HK-2 (cell line): ENCODE data around the gene GPR42.
"Not testable (repeated sequence)": the region's sequence is repeated elsewhere in the genome, so short reads cannot be mapped to it uniquely, and the experiment has no call there.

Experiments used
- DNase-seq: peaks from one replicate; pipeline ENCODE4 v3.0.0-alpha.2; 2018; ENCODE audit not compliant: unreplicated experiment

GPR42 gene

GRCh38 chr19:35396240-35396885 is 25.5 kb downstream of the GPR42 start:
- no peak for DNase-seq

GRCh38 chr19:35397064-35397463 is 26.2 kb downstream of the GPR42 start:
- no peak for DNase-seq

GRCh38 chr19:35398570-35398969 is 27.7 kb downstream of the GPR42 start:
- DNase-seq = no peak

GRCh38 chr19:35399231-35399630 is 28.4 kb downstream of the GPR42 start:
- no peak for DNase-seq

- DNase-seq = no peak
These were observed 29.3 kb downstream of the GPR42 start for GRCh38 chr19:35399948-35400772.

GRCh38 chr19:35400773-35401100 is 29.9 kb downstream of the GPR42 start:
- no peak for DNase-seq

- DNase-seq = not testable (repeated sequence)
These were observed 30.5 kb downstream of the GPR42 start for GRCh38 chr19:35401416-35401815.

DNA sequence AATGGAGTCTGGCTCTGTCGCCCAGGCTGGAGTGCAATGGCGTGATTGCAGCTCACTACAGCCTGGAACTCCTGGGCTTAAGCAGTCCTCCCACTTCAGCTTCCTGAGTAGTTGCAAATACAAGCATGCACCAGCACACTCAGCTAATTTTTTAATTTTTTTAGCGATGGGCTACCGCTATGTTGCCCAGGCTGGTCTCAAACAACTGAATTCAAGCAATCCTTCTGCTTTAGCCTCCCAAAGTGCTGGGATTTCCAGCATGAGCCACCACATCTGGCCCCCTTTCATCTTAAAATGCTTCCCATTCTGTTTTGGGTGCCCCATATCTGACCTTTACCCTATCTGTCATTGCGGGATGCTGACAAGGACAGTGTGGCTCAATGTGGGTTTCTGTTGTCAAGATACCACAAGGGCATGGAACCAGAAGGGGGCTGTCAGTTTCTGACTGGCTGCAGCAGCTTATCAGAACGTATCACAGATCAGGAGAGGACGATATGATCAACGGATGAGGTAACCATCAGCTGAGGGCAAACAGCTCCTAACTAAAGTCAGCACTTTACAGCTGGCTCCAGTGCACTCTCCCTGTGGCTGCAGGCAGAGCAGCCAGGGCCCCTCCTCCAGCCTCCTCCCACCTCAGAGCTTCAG is 32.4 kb downstream of the GPR42 start:
- DNase-seq = no peak

DNA sequence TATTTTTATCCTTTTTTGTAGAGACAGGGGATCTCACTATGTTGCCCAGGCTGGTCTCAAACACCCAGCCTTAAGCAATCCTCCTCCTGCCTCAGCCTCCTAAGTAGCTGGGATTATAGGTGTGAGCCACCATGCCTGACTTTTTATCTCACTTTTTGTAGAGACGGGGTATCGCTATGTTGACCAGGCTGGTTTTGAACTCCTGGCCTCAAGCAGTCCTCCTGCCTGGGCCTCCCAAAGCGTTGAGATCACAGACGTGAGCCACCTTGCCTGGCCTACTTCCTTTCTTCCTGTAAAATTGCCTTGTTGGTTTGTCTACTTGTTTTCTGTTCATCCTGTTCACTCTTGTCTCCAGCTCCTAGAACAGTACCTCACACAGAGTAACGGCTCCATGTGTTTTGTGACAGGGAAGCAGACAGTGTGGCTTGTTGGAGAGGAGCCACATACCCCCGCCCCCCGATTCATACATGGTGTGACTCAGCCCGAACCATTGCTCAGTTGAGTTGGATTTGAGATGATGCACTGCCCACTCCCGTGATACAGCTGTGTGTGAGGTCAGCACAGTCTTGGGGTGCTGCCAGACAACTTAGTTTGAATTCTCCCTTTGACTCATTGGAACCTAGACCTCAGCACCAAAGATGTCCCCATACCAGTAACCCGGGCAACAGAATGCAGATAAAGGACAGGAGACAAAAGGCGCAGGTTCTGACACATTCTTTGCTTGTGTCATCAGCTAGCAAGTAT is 34.2 kb downstream of the GPR42 start:
- peak; percentile 65 for DNase-seq

DNA sequence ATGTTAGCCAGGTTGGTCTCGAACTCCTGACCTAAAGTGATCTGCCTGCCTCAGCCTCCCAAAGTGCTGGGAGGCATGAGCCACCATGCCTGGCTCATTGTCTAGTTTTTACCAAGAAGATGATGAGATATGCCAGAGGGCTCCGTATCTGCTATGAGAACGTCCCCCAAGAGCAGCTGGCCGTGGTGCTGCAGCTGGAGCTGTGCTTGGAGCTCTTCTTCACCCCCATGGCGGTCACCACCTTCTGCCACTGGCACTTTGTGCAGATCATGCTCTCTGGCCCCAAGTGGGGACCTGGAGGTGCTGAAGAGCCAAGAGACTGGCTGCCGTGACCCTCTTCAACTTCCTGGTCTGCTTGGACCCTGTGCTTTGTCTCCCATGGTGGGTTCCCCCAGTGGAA is 36.8 kb downstream of the GPR42 start:
- DNase-seq = no peak

GRCh38 chr19:35408284-35409171 is 37.7 kb downstream of the GPR42 start:
- no peak for DNase-seq

- no peak for DNase-seq
These were observed 38.3 kb downstream of the GPR42 start for GRCh38 chr19:35409191-35409590.

DNA sequence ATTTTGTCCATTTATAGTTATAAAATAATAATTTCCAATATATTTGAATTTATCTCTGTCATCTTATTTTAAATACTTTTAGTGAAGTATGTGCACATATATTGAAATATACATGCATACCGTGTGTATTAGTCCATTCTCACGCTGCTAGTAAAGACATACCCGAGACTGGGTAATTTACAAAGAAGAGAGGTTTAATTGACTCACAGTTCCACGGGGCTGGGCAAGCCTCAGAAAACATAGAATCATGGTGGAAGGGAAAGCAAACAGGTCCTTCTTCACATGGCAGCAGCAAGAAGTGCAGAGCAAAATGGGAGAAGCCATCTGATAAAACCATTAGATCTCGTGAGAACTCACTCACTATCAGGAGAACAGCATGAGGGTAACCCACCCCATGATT is 39.6 kb downstream of the GPR42 start:
- no peak for DNase-seq

DNA sequence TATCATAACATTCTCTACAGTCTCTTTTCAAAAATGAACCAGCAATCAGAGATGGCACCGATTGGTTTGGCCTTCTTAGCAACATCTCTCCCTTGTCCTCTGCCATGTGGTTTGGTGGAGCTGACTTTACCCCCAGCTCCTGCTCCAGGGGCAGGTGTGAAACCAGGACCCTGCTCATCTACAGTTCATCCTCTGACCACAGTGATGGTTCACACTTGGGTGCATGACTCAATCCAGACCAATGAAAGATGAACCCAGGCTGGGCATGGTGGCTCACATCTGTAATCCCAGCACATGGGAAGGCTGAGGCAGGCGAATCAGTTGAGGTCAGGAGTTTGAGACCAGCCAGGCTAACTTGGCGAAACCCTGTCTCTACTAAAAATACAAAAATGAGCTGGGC is 43.6 kb downstream of the GPR42 start:
- no peak for DNase-seq

DNA sequence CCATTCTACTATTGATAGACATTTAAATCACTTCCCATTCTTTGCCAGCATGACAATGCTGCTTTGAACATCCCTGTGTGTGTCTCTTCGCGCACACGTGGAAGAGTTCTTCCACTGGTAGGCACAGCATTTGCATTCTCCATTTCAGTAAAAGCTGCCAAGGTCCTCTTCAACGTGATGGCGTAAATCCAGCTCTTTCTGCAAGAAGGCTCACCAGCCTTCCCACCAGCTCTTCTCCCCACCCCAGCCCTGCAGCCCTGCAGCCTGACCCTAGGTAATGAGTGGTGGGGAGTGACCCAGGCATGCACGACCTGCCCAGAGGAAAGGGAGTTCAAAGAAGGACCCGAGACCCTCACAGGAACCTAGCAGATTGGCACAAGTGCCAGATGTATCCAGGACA is 45.5 kb downstream of the GPR42 start:
- no peak for DNase-seq

DNA sequence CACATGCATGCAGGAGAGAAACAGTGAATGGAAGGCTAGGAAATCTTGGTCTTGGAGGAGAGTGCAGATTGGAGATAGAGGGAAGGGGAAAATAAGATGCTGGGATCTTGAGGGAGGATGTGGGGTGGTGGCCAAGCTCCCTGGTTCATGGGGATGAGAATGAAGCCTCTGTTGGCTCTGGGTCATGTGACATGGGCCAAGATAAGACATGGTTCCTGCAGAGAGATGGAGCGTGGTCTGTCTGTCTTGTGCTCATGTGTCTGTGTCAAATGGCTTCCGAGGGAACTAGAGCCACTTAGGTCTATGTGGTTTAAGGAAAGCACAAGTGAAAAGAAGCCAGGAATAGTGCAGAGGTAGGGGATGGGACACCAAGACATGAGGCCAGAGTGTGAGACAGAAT is 46.4 kb downstream of the GPR42 start:
- no peak for DNase-seq

DNA sequence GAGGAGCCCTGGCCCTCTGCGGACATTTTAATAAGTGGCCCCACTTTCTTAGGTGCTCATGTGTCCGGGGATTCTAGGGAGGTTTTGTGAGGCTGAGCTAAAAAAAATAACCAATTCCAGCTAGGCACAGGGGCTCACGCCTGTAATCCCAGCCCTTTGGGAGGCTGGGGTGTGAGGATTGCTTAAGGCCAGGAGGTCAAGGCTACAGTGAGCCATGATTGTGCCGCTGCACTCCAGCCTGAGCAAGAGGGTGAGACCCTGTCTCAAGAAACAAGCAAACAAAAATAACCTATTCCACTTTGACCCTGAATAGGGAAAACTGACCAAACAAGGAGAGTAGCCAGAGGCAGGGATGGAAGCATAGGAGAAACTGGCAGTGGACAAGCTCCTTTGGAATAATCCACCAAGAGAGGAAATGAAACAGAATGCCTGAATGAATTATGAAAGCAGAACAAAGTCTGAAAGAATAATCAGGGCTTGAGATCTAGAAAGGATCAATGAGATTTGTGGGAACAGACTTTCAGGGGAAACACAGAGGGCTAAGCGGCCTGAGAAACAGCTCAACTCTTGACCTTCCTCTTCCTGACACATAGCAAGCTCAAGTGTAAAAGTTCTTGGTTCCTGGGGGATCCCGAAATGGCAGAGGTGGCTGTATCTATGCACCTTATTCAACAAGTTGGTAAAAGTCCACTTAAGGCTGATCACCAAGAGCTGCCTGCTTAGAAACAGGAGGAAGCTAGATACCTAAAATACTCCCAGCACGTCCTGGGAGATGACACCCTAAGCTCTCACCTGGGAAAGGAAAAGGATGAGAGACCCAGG is 47.1 kb downstream of the GPR42 start:
- no peak for DNase-seq

DNA sequence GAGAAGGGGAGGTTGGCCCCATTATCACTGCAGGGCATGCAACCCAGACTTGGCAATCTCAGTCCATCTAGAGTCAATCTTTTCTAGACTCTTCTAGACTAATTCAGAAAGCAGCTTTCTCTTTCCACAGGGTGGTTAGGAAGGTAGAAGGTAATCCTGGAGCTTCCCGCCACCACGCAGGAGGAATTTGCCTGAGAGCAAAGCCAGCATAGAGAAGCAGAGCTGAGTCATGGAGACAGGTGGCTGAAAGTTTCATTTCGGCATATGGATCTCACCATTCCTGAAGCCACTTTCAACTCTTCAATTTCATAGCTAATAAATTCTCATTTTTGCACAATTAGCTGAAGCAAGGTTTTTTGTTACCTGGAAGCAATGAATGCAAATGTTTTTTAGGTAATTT is 48.2 kb downstream of the GPR42 start:
- DNase-seq = no peak

- DNase-seq = no peak
These were observed 48.9 kb downstream of the GPR42 start for GRCh38 chr19:35419805-35420204.

DNA sequence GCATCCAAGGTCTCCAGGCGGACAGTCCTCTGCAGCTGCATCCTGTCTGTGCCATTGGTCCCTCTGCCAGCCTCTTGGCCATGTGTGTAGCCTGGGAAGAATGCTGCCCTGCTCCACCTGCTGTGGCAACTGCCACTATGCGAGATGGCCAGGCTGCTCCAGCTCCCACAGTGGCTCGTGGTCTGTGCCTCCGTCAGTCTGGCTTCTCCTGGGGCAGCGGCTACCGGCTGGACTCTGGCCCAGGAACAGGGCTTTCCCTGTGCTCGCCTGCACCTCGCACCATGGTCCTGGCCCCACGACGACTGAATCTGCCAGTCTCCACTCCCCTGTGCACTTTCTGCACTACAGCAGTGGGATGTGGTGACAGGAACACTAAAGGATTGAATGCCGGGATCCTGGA is 50.5 kb downstream of the GPR42 start:
- no peak for DNase-seq
